ENCODE results near the gene HOXD9. TPM values are rescaled to one million over a fixed set of nuclear protein-coding genes. Genes with fewer than 3 reads are reported as not detected.
A peak's percentile ranks its signal among the peaks of the same experiment; 100 is the strongest.

Gene HOXD9
- total RNA-seq, 4 donors from 2014 or later: 2.7 to 13.3 (median 7.5) TPM

DNA sequence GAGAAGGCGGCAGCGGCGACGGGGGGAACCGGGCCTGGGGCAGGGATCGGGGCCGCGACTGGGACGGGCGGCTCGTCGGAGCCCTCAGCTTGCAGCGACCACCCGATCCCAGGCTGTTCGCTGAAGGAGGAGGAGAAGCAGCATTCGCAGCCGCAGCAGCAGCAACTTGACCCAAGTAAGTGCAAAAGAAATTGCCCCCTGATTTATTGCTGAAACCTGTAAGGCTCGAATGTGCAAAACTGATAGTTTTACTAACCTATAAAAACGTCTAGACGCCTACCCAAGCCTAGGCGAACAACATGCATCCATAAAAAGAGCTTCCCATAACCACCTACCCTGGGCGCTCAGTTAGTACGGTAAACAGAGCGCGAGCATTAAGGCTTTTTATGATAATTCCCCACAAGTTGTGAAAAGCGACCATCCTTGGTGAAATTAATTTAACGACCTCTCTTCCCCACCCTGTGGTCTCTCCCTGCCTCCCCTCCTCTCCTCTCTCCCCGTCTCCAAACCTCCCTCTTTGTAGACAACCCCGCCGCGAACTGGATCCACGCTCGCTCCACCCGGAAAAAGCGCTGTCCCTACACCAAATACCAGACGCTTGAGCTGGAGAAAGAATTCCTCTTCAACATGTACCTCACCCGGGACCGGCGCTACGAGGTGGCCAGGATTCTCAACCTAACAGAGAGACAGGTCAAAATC is 1.0 kb downstream of the HOXD9 start:
- Histone ChIP-seq H3K4me1 (peaks cover 7 to 33% (median 20%) of the 10 kb centered on the region in 4 donors), H3K27ac (peak overlapping the region; percentile 78 to 88 (median 86)), H3K27me3 (peaks cover 96% of the 10 kb centered on the region), H3K4me3 (peak overlapping the region; percentile 38 to 72 (median 55)), H3K9me3 (no peaks in the 10 kb centered on the region), H3K36me3 (no peaks in the 10 kb centered on the region)
- no peak for TF ChIP-seq EP300 (IDR thresholded peaks at IDR 0.05; ENCODE audit: low read depth)
- TF ChIP-seq POLR2A (IDR thresholded peaks at IDR 0.05): no peak
- TF ChIP-seq POLR2AphosphoS5 (IDR thresholded peaks at IDR 0.05): no peak
- TF ChIP-seq, protein P1, sequence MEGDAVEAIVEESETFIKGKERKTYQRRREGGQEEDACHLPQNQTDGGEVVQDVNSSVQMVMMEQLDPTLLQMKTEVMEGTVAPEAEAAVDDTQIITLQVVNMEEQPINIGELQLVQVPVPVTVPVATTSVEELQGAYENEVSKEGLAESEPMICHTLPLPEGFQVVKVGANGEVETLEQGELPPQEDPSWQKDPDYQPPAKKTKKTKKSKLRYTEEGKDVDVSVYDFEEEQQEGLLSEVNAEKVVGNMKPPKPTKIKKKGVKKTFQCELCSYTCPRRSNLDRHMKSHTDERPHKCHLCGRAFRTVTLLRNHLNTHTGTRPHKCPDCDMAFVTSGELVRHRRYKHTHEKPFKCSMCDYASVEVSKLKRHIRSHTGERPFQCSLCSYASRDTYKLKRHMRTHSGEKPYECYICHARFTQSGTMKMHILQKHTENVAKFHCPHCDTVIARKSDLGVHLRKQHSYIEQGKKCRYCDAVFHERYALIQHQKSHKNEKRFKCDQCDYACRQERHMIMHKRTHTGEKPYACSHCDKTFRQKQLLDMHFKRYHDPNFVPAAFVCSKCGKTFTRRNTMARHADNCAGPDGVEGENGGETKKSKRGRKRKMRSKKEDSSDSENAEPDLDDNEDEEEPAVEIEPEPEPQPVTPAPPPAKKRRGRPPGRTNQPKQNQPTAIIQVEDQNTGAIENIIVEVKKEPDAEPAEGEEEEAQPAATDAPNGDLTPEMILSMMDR (IDR thresholded peaks at IDR 0.05): no peak
- 15 to 29% methylated on average over 13 to 38 of the region's 40 CpGs for WGBS, 2 donors (ENCODE audit: low coverage in 1 of 2)
- in situ Hi-C loops (cut with MboI; ENCODE audit: low pct_ligation_motif_present in 1 of 4, low pct_unique_long_range_greater_than_20kb in 1 of 4, low sequenced_read_pairs in 3 of 4): loop anchor here (10.0 to 25.0 kb wide), 5 partner anchors 331 to 1031 kb away; no protein-coding TSS in a partner anchor
- no peak for DNase-seq
- intact Hi-C loops (cut with DNase I; ENCODE audit: low total_unique reads): no loop called here

DNA sequence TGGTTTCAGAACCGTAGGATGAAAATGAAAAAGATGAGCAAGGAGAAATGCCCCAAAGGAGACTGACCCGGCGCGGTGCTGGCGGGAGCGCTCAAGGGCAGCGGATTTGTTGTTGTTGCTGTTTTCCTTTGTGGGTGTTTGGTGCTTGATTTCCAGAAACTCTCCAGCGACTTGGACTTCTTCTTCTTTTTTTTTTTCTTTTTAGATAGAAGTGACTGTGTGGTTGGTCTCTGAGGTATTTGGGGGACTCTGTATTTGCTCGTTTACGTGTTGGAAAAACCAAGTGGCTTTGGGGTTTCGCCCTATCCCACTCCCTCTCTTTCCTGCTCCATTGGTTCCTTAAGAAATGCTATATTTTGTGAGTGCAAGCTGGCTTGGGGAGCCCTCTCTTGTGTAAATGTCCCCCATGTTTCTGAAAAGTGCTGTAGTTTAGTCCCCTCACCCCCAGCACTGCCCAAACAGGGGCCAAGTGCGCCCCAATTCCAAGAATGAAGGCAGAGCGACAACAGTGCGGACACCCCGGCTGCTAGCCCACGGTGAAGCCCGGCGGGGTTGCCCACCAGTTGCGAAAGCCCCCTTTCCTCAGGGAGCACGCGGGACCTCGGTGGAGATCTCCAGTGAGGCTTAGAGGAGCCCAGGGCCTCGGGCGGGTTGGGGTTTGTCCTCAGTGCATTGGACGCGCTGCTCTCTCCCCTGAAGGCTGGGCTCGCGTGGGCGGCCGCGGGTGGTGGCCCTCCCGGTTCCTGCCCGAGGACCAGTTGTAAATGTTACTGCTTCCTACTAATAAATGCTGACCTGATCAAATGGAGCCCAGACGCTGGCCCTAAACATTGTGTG is 1.8 kb downstream of the HOXD9 start:
- no peak for DNase-seq
- WGBS, 2 donors (ENCODE audit: low coverage in 1 of 2): 38 to 50% methylated on average over 9 to 34 of the region's 34 CpGs
- intact Hi-C loops (cut with DNase I; ENCODE audit: low total_unique reads) (no loop called here), in situ Hi-C loops (cut with MboI; ENCODE audit: low pct_ligation_motif_present in 1 of 4, low pct_unique_long_range_greater_than_20kb in 1 of 4, low sequenced_read_pairs in 3 of 4) (loop anchor here (10.0 to 25.0 kb wide), 5 partner anchors 330 to 1030 kb away; no protein-coding TSS in a partner anchor)
- peaks cover 96% of the 10 kb centered on the region for H3K27me3 ChIP-seq
- H3K27ac ChIP-seq: peak overlapping the region in 3 of 4 donors; percentile 84 to 88 (median 87)
- H3K9me3 ChIP-seq: no peaks in the 10 kb centered on the region
- H3K36me3 ChIP-seq: no peaks in the 10 kb centered on the region
- H3K4me1 ChIP-seq: peaks cover 7 to 41% (median 27%) of the 10 kb centered on the region in 4 donors
- peak overlapping the region in 3 of 4 donors; percentile 55 to 72 (median 55) for H3K4me3 ChIP-seq
- TF ChIP-seq POLR2AphosphoS5 (IDR thresholded peaks at IDR 0.05) (no peak), EP300 (IDR thresholded peaks at IDR 0.05; ENCODE audit: low read depth) (no peak), POLR2A (IDR thresholded peaks at IDR 0.05) (no peak)
- TF ChIP-seq, protein P1 (IDR thresholded peaks at IDR 0.05): no peak

DNA sequence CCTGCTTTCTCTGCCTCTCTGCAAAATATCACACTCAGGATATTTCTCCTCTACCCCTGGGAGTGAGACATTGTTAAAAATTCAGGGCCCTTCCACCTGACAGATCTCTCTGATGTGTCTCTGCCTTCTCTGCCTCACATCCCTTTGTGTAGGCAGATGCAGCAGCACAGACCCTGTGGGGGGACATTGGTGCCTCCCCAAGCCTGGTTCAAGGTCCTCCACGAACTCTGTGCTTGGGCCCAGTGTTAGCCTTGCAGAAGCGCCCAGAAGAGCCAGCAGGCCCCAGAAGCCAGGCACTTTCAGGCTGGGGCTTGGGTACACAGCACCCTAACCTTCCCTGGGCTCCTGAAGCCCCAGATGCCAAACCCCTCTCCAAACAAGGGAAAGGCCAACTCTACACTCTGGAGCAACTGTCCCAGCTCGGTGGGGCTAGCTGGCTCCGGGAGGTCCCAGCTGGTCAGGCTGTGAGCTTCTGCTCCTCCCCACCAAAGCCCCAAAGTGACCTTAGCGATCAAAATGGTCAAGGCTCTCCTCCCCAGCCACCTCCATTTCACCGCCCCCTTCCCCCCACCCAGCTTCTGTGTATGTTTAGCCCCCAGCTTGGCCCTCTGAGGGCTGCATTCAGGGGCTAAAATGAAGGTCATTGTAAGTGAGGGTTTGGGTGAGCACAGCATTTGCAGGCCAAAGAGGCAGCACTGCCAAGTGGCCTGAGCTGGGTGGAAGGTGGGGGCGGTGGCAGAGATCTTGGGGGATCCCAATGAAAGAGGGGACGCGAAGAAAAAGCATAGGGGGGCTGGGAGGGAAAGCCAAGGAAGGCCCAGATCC is 2.6 kb downstream of the HOXD9 start:
- Histone ChIP-seq H3K4me1 (peaks cover 7 to 43% (median 28%) of the 10 kb centered on the region in 4 donors), H3K27me3 (peaks cover 94% of the 10 kb centered on the region), H3K36me3 (no peaks in the 10 kb centered on the region), H3K9me3 (no peaks in the 10 kb centered on the region), H3K4me3 (no peak overlapping the region), H3K27ac (peak overlapping the region in 2 of 4 donors; percentile 84 to 88)
- intact Hi-C loops (cut with DNase I; ENCODE audit: low total_unique reads): loop anchor here (5.0 kb wide), 1 partner anchor 512 kb away; no protein-coding TSS in a partner anchor
- in situ Hi-C loops (cut with MboI; ENCODE audit: low pct_ligation_motif_present in 1 of 4, low pct_unique_long_range_greater_than_20kb in 1 of 4, low sequenced_read_pairs in 3 of 4): loop anchor here (5.0 to 25.0 kb wide), 7 partner anchors 330 to 1030 kb away; no protein-coding TSS in a partner anchor
- no peak for DNase-seq
- TF ChIP-seq POLR2A (IDR thresholded peaks at IDR 0.05): no peak
- no peak for TF ChIP-seq POLR2AphosphoS5 (IDR thresholded peaks at IDR 0.05)
- TF ChIP-seq, protein P1 (IDR thresholded peaks at IDR 0.05): no peak
- no peak for TF ChIP-seq EP300 (IDR thresholded peaks at IDR 0.05; ENCODE audit: low read depth)
- WGBS, 2 donors (ENCODE audit: low coverage in 1 of 2): 30 to 75% methylated on average over 4 to 9 of the region's 9 CpGs

Data from transverse colon (tissue), 4 donors.